GM12865 (cell line): ENCODE measurements around the gene HPSE2.

Experiments
- DNase-seq: peaks from one replicate; pipeline ENCODE4 v3.0.0; 2010; ENCODE audit warnings: low read depth
- H3K4me3 ChIP-seq: 2 replicates; pipeline ENCODE4 v1.5.1; 2011; ENCODE audit warnings: mild to moderate bottlenecking, low read depth, low read length, control low read depth
- CTCF ChIP-seq: IDR thresholded peaks from 2 replicates; pipeline ENCODE4 v1.5.1; 2011; ENCODE audit warnings: low read length, control low read depth, low read depth, inconsistent platforms; ENCODE audit not compliant: insufficient read depth; ENCODE audit errors: missing control alignments

HPSE2 gene

DNA sequence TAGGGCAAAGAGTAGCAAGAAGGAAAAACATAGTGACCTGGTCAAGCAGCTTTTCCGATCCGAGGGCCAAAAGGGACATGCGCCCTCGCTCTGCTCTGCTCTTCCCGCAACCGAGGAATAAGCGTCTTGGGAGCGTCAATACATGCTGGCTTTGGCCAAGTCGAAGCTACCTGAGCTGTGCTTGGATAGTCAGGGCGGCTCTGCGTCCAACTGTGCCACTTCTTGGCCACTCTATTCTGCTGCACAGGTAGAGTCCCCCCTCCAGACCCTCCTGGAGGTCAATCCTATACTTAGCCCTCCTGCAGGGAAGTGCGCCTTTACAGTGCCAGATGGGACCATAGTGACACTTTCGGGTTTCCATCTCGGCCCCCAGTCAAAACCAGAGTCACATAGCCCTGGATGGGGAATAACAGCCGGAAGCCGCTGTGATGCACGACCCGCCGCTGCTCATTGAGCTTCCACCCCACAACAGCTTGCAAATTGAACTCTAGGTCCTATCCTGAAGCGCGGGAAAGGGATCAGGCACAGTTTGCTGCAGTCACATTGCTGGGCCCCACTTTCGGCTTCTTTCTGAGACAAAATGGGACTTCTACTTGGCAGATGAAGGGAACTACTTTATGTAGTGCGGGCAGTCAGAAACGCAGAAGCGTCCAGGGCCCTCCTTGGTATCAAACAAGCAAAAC is 1.1 kb upstream of the HPSE2 start:
- no peak for DNase-seq
- no peak for TF ChIP-seq CTCF
- H3K4me3 ChIP-seq: no peak overlapping the region

GRCh38 chr10:99234791-99235657 is 628 bp downstream of the HPSE2 start:
- H3K4me3 ChIP-seq: no peak overlapping the region; the same call in 1 of the 2 replicates
- DNase-seq: no peak
- TF ChIP-seq CTCF: no peak

GRCh38 chr10:99234041-99234790 is 1.4 kb downstream of the HPSE2 start:
- no peak overlapping the region; the same call in 1 of the 2 replicates for H3K4me3 ChIP-seq
- DNase-seq: peak; percentile 87
- TF ChIP-seq CTCF: no peak

DNA sequence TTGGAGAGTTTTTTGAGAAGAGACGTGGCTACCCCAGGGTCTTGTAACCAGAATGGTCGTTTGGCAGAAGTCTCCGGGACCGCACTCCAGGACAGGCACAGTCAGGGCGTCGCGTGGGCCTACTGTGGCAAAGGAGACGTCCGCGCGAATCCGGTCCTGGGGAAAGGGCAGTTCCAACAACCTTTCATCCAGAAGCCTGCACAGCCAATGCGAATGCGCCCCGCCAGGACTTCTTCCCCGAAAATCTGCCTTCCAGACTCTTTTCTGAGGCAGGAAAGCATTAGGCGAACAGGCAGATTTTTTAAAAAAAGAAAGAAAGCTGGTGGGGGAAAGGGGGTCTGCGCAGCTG is 2.0 kb downstream of the HPSE2 start:
- H3K4me3 ChIP-seq: no peak overlapping the region
- no peak for DNase-seq
- no peak for TF ChIP-seq CTCF

GRCh38 chr10:99233000-99233688 is 2.5 kb downstream of the HPSE2 start:
- no peak overlapping the region for H3K4me3 ChIP-seq
- no peak for DNase-seq
- no peak for TF ChIP-seq CTCF

GRCh38 chr10:99232360-99232999 is 3.2 kb downstream of the HPSE2 start:
- H3K4me3 ChIP-seq: no peak overlapping the region
- no peak for TF ChIP-seq CTCF
- peak; percentile 16 for DNase-seq
